Left lung (tissue), 10 donors: ENCODE data around the gene SOX6. TPM values are rescaled to one million over a fixed set of nuclear protein-coding genes. Genes with fewer than 3 reads are reported as not detected.

Experiments used
- ATAC-seq: fragments of 200-7000 bp; cut with Tn5 transposase; one replicate; pipeline ENCODE4 v1.9.1; 2020; ENCODE audit warnings: moderate library complexity
- DNase-seq, 4 donors: peaks; one replicate each; pipeline ENCODE4 v3.0.0-alpha.2; 2013 to 2020
- H3K27ac ChIP-seq, 2 donors: fragments of 200-600 bp; sonication (generic) in 1 of 2; one replicate each; pipeline versions ENCODE4 v1.5.0 to v1.8.0; 2020 to 2021
- H3K27me3 ChIP-seq, 2 donors: fragments of 200-600 bp; sonication (generic) in 1 of 2; one replicate each; pipeline versions ENCODE4 v1.5.0 to v1.8.0; 2020 to 2021
- H3K36me3 ChIP-seq, 2 donors: fragments of 200-600 bp; sonication (generic) in 1 of 2; one replicate each; pipeline versions ENCODE4 v1.5.0 to v1.8.0; 2020 to 2021
- H3K4me1 ChIP-seq, 2 donors: fragments of 200-600 bp; one replicate each; pipeline ENCODE4 v1.8.0; 2021
- H3K4me3 ChIP-seq, 2 donors: fragments of 200-600 bp; sonication (generic) in 1 of 2; one replicate each; pipeline versions ENCODE4 v1.5.0 to v1.8.0; 2020 to 2021; ENCODE audit warnings: mild to moderate bottlenecking in 1 of 2
- H3K9me3 ChIP-seq, 2 donors: fragments of 200-600 bp; sonication (generic) in 1 of 2; one replicate each; pipeline versions ENCODE4 v1.5.0 to v1.8.0; 2020 to 2021
- CTCF ChIP-seq, 2 donors: fragments of 200-600 bp; sonication (generic) in 1 of 2; IDR thresholded peaks; one replicate each; pipeline versions ENCODE4 v1.5.0 to v1.8.0; 2021; ENCODE audit warnings: antibody characterized with exemption in 2 of 2
- intact Hi-C, 2 donors: fragments of 100-400 bp; cut with DNase I; formaldehyde crosslinking; loops; one replicate each; pipeline versions ENCODE4 v1.11.2 to v1.14.2; 2022
- polyA plus RNA-seq, 6 donors: library from polyadenylated mRNA; unstranded; fragments of 120-200 nt; gene quantifications; one replicate each; pipeline ENCODE4 v1.2.1, GENCODE V29; 2013; ENCODE audit not compliant: insufficient read length in 6 of 6
- total RNA-seq, 2 donors: library from RNA; stranded (reverse); fragmentation: NEBNext Ultra II Directional; extraction: Animal tissue kit (Norgen Biotek cat#: 25700); gene quantifications; one replicate each; pipeline ENCODE4 v1.2.1, GENCODE V29; 2021
- donor health status: DM: no; HTN: yes; CAD: no.
- donor health status: DM: no; HTN: no; CAD: no.

SOX6 gene
- total and polyA plus RNA-seq, 8 donors = 4.7 to 20.5 (median 15.6) TPM

GRCh38 chr11:16312233-16312765, 44.0 kb downstream of the SOX6 start:
- Histone ChIP-seq H3K4me3 (no peak overlapping the region), H3K27ac (no peak overlapping the region), H3K9me3 (no peaks in the 10 kb centered on the region), H3K4me1 (no peaks in the 10 kb centered on the region), H3K27me3 (no peaks in the 10 kb centered on the region), H3K36me3 (no peaks in the 10 kb centered on the region)
- no peak for TF ChIP-seq CTCF (IDR thresholded peaks at IDR 0.05)
- ATAC-seq = no peak
- no peak for DNase-seq
- intact Hi-C loops = no loop called here

- Histone ChIP-seq H3K9me3 (no peaks in the 10 kb centered on the region), H3K4me3 (no peak overlapping the region), H3K27me3 (no peaks in the 10 kb centered on the region), H3K27ac (no peak overlapping the region), H3K36me3 (no peaks in the 10 kb centered on the region), H3K4me1 (no peaks in the 10 kb centered on the region)
- no peak for DNase-seq
- ATAC-seq = no peak
- intact Hi-C loops = no loop called here
- no peak for TF ChIP-seq CTCF (IDR thresholded peaks at IDR 0.05)
Observed at GRCh38 chr11:16311831-16312230, 44.5 kb downstream of the SOX6 start.

- Histone ChIP-seq H3K36me3 (no peaks in the 10 kb centered on the region), H3K27ac (no peak overlapping the region), H3K27me3 (no peaks in the 10 kb centered on the region), H3K4me1 (no peaks in the 10 kb centered on the region), H3K4me3 (no peak overlapping the region), H3K9me3 (no peaks in the 10 kb centered on the region)
- DNase-seq (no peak), ATAC-seq (no peak)
- intact Hi-C loops = no loop called here
- no peak for TF ChIP-seq CTCF (IDR thresholded peaks at IDR 0.05)
Observed at GRCh38 chr11:16310943-16311342, 45.4 kb downstream of the SOX6 start.

- DNase-seq = no peak
- intact Hi-C loops = no loop called here
- Histone ChIP-seq H3K27ac (no peak overlapping the region), H3K4me3 (no peak overlapping the region), H3K4me1 (no peaks in the 10 kb centered on the region), H3K36me3 (no peaks in the 10 kb centered on the region), H3K9me3 (no peaks in the 10 kb centered on the region), H3K27me3 (no peaks in the 10 kb centered on the region)
- no peak for ATAC-seq
- TF ChIP-seq CTCF (IDR thresholded peaks at IDR 0.05) = no peak
Observed at GRCh38 chr11:16309226-16309625, 47.1 kb downstream of the SOX6 start.

- intact Hi-C loops = no loop called here
- H3K27ac ChIP-seq = no peak overlapping the region
- no peak for ATAC-seq
- H3K36me3 ChIP-seq = no peaks in the 10 kb centered on the region
- no peak overlapping the region for H3K4me3 ChIP-seq
- no peaks in the 10 kb centered on the region for H3K4me1 ChIP-seq
- no peaks in the 10 kb centered on the region for H3K27me3 ChIP-seq
- TF ChIP-seq CTCF (IDR thresholded peaks at IDR 0.05) = no peak
- H3K9me3 ChIP-seq = no peaks in the 10 kb centered on the region
- DNase-seq = no peak
Observed at GRCh38 chr11:16301462-16301861, 54.9 kb downstream of the SOX6 start.
